ENCODE measurements around the gene ATG3.
"Not testable (repeated sequence)": the region's sequence is repeated elsewhere in the genome, so short reads cannot be mapped to it uniquely, and the experiment has no call there.

ATG3 gene

GRCh38 chr3:112503304-112503972 lies 58.3 kb downstream of the ATG3 start:
- no peak for DNase-seq (ENCODE audit: low read depth)
- no peak for TF ChIP-seq CTCF (conservative IDR thresholded peaks at IDR 0.05; ENCODE audit: control insufficient read depth, insufficient read depth, low read depth, low read length)
- no peak overlapping the region for H3K4me3 ChIP-seq (ENCODE audit: control insufficient read depth, low read depth, low read length)

- DNase-seq (ENCODE audit: low read depth): no peak
- no peak for TF ChIP-seq CTCF (conservative IDR thresholded peaks at IDR 0.05; ENCODE audit: control insufficient read depth, insufficient read depth, low read depth, low read length)
- H3K4me3 ChIP-seq (ENCODE audit: control insufficient read depth, low read depth, low read length): no peak overlapping the region
These were observed 61.1 kb downstream of the ATG3 start for GRCh38 chr3:112500621-112501020.

GRCh38 chr3:112498914-112499711 lies 62.6 kb downstream of the ATG3 start, which contains the start of gene BTLA:
Gene BTLA, minus strand, starts transcription at chr3:112499472. Its CDS starts 114 bp downstream, at chr3:112499358.
- no peak for TF ChIP-seq CTCF (conservative IDR thresholded peaks at IDR 0.05; ENCODE audit: control insufficient read depth, insufficient read depth, low read depth, low read length)
- H3K4me3 ChIP-seq (ENCODE audit: control insufficient read depth, low read depth, low read length): no peak within 1 kb of the TSS
- DNase-seq (ENCODE audit: low read depth): no peak

- no peak for DNase-seq (ENCODE audit: low read depth)
- TF ChIP-seq CTCF (conservative IDR thresholded peaks at IDR 0.05; ENCODE audit: control insufficient read depth, insufficient read depth, low read depth, low read length): no peak
- no peak overlapping the region for H3K4me3 ChIP-seq (ENCODE audit: control insufficient read depth, low read depth, low read length)
These were observed 63.7 kb downstream of the ATG3 start for GRCh38 chr3:112497897-112498548.

GRCh38 chr3:112496366-112497067 lies 65.2 kb downstream of the ATG3 start:
- TF ChIP-seq CTCF (conservative IDR thresholded peaks at IDR 0.05; ENCODE audit: control insufficient read depth, insufficient read depth, low read depth, low read length): no peak
- no peak overlapping the region for H3K4me3 ChIP-seq (ENCODE audit: control insufficient read depth, low read depth, low read length)
- DNase-seq (ENCODE audit: low read depth): no peak

GRCh38 chr3:112494448-112494767 lies 67.4 kb downstream of the ATG3 start:
- not testable (repeated sequence) for H3K4me3 ChIP-seq (ENCODE audit: control insufficient read depth, low read depth, low read length); DNase-seq (ENCODE audit: low read depth)
